Tibial nerve (tissue), 4 donors: Measurements from ENCODE around the gene GDF7.

Experiments
- EP300 ChIP-seq, 2 donors: sonication (generic); formaldehyde crosslinking; IDR thresholded peaks; one replicate each; pipeline ENCODE4 v1.6.1; 2017; ENCODE audit warnings: antibody characterized with exemption in 2 of 2, mild to moderate bottlenecking in 1 of 2
- POLR2A ChIP-seq, 2 donors: fragments of 450-650 bp; IDR thresholded peaks; one replicate each; pipeline ENCODE4 v1.6.1; 2017; ENCODE audit warnings: antibody characterized with exemption in 2 of 2, mild to moderate bottlenecking in 2 of 2, moderate library complexity in 2 of 2
- TF ChIP-seq, protein P1 (sequence below), 5 experiments: fragments of 200-600 bp in 3 of 5; fragments of 450-650 bp in 2 of 5; sonication (generic) in 3 of 5; IDR thresholded peaks; one replicate each; pipeline ENCODE4 v1.5.1; 2016 to 2019; ENCODE audit warnings: antibody characterized with exemption in 5 of 5, mild to moderate bottlenecking in 3 of 5, moderate library complexity in 2 of 5

- TF ChIP-seq, protein P1, sequence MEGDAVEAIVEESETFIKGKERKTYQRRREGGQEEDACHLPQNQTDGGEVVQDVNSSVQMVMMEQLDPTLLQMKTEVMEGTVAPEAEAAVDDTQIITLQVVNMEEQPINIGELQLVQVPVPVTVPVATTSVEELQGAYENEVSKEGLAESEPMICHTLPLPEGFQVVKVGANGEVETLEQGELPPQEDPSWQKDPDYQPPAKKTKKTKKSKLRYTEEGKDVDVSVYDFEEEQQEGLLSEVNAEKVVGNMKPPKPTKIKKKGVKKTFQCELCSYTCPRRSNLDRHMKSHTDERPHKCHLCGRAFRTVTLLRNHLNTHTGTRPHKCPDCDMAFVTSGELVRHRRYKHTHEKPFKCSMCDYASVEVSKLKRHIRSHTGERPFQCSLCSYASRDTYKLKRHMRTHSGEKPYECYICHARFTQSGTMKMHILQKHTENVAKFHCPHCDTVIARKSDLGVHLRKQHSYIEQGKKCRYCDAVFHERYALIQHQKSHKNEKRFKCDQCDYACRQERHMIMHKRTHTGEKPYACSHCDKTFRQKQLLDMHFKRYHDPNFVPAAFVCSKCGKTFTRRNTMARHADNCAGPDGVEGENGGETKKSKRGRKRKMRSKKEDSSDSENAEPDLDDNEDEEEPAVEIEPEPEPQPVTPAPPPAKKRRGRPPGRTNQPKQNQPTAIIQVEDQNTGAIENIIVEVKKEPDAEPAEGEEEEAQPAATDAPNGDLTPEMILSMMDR (IDR thresholded peaks at IDR 0.05), result no peak
- TF ChIP-seq EP300 (IDR thresholded peaks at IDR 0.05) (no peak), POLR2A (IDR thresholded peaks at IDR 0.05) (no peak)
Measured at GRCh38 chr2:20640411-20641122, 26.4 kb upstream of the GDF7 start.
